HL-60 (cell line): ENCODE data around the gene UNC5C.

ENCODE experiments used
- DNase-seq, 2 experiments: peaks; one replicate each; pipeline ENCODE4 v3.0.0-alpha.2; 2010 to 2020; ENCODE audit warnings: low read depth in 1 of 2, low spot score in 1 of 2
- H3K27ac ChIP-seq: fragments of 250-450 bp; sonication (Bioruptor Pico); replicated peaks from 2 replicates; pipeline ENCODE4 v1.5.1; 2020; ENCODE audit warnings: mild to moderate bottlenecking, moderate library complexity
- H3K27me3 ChIP-seq: fragments of 250-450 bp; sonication (Bioruptor Pico); 2 replicates; pipeline ENCODE4 v1.5.1; 2021; ENCODE audit warnings: mild to moderate bottlenecking, moderate library complexity; ENCODE audit not compliant: insufficient read depth, poor library complexity, severe bottlenecking
- H3K4me3 ChIP-seq: replicated peaks from 2 replicates; pipeline ENCODE4 v1.5.1; 2011; ENCODE audit warnings: mild to moderate bottlenecking, control low read depth, low read length; ENCODE audit not compliant: insufficient read depth
- GABPA ChIP-seq: IDR thresholded peaks from 2 replicates; pipeline ENCODE4 v1.6.1; 2012; ENCODE audit warnings: low read depth
- POLR2AphosphoS5 ChIP-seq: IDR thresholded peaks from 2 replicates; pipeline ENCODE4 v1.6.1; 2012; ENCODE audit warnings: low read depth
- SPI1 ChIP-seq: IDR thresholded peaks from 2 replicates; pipeline ENCODE4 v1.6.1; 2012; ENCODE audit warnings: low read depth, mild to moderate bottlenecking, borderline replicate concordance
- TF ChIP-seq, protein P1 (sequence below): IDR thresholded peaks from one replicate; pipeline ENCODE4 v1.5.1; 2011; ENCODE audit warnings: low read length, control low read depth, inconsistent platforms; ENCODE audit not compliant: insufficient read depth
- TF ChIP-seq, protein P2 (sequence below): IDR thresholded peaks from 2 replicates; pipeline ENCODE4 v1.6.1; 2012; ENCODE audit warnings: low read depth; ENCODE audit not compliant: insufficient replicate concordance

UNC5C gene

DNA sequence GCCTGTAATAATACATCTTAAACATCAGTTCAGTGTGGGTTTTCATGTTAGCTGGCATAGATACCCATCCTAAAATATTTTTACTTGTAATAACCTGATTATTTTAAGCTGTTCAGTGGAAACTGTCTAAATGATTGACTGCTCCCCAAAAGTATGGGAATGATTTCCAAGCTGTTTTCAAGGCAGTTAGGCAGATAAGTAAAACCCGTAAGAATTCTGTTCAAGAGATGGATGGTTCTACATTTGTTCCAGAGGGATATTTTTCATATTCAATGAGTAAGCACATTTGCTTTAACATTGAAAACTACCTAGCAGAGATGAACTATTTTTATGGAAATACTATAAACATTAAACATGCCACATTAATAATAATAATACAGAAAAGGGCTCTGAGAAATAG, 161.1 kb downstream of the UNC5C start:
- no peaks in the 10 kb centered on the region for H3K27me3 ChIP-seq
- no peak overlapping the region for H3K4me3 ChIP-seq
- H3K27ac ChIP-seq, result no peak overlapping the region
- TF ChIP-seq, protein P1, sequence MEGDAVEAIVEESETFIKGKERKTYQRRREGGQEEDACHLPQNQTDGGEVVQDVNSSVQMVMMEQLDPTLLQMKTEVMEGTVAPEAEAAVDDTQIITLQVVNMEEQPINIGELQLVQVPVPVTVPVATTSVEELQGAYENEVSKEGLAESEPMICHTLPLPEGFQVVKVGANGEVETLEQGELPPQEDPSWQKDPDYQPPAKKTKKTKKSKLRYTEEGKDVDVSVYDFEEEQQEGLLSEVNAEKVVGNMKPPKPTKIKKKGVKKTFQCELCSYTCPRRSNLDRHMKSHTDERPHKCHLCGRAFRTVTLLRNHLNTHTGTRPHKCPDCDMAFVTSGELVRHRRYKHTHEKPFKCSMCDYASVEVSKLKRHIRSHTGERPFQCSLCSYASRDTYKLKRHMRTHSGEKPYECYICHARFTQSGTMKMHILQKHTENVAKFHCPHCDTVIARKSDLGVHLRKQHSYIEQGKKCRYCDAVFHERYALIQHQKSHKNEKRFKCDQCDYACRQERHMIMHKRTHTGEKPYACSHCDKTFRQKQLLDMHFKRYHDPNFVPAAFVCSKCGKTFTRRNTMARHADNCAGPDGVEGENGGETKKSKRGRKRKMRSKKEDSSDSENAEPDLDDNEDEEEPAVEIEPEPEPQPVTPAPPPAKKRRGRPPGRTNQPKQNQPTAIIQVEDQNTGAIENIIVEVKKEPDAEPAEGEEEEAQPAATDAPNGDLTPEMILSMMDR, result no peak
- TF ChIP-seq POLR2AphosphoS5 (no peak), GABPA (no peak), SPI1 (no peak)
- TF ChIP-seq, protein P2, sequence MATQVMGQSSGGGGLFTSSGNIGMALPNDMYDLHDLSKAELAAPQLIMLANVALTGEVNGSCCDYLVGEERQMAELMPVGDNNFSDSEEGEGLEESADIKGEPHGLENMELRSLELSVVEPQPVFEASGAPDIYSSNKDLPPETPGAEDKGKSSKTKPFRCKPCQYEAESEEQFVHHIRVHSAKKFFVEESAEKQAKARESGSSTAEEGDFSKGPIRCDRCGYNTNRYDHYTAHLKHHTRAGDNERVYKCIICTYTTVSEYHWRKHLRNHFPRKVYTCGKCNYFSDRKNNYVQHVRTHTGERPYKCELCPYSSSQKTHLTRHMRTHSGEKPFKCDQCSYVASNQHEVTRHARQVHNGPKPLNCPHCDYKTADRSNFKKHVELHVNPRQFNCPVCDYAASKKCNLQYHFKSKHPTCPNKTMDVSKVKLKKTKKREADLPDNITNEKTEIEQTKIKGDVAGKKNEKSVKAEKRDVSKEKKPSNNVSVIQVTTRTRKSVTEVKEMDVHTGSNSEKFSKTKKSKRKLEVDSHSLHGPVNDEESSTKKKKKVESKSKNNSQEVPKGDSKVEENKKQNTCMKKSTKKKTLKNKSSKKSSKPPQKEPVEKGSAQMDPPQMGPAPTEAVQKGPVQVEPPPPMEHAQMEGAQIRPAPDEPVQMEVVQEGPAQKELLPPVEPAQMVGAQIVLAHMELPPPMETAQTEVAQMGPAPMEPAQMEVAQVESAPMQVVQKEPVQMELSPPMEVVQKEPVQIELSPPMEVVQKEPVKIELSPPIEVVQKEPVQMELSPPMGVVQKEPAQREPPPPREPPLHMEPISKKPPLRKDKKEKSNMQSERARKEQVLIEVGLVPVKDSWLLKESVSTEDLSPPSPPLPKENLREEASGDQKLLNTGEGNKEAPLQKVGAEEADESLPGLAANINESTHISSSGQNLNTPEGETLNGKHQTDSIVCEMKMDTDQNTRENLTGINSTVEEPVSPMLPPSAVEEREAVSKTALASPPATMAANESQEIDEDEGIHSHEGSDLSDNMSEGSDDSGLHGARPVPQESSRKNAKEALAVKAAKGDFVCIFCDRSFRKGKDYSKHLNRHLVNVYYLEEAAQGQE, result no peak
- no peak for DNase-seq

DNA sequence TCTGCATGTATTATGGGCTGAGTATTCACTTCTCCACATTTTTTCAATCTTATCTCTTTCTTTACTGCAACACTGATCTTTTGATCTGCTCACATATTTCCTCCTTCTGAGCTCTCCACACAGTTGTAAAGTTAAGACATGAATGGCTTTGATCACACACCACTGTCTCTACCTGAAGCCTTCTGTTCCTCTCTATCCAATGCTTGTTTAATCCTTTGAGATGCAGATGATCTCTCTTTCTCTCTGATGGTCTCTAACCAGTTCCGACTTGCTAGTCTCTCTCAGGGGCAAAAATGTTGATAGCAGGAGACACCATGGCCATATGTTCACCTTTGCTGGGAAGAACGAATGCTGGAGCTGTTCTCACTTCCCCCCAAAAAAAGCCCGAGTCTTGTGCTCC, 162.4 kb downstream of the UNC5C start:
- DNase-seq, result no peak
- Histone ChIP-seq H3K4me3 (no peak overlapping the region), H3K27ac (no peak overlapping the region), H3K27me3 (no peaks in the 10 kb centered on the region)
- TF ChIP-seq, protein P2, result no peak
- TF ChIP-seq POLR2AphosphoS5, result no peak
- no peak for TF ChIP-seq SPI1
- no peak for TF ChIP-seq GABPA
- TF ChIP-seq, protein P1, result no peak

DNA sequence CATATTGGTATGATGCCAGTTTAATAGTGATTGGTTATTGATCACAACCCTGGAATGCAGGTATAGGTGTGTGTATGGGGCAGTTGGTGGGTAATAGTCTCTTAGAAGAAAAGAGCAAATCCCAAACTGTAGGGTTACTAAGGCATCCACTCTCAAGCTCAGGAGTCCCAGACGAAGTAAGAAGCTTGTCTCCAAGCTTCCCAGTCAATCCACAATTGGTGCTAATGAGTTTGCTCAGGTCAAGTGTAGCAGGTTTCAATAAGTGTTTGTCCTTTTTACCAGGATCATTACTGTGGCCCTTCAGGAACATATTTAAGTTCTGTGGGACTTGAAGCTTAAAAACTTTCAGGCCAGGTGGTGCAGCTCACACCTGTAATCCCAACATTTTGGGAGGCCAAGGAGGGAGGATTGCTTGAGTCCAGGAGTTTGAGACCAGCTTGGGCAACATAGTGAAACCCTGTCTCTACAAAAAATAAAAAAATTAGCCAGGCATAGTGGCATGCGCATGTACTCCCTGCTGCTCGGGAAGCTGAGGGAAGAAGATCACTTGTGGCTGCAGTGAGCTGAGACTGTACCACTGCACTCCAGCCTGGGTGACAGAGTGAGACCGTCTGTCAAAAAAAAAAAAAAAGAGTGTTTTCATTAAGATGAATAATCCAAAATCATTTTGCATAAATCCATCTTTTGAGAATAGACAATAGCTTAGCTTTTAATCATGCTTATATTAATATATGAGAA, 166.8 kb downstream of the UNC5C start:
- no peak overlapping the region for H3K4me3 ChIP-seq
- DNase-seq, result no peak
- TF ChIP-seq POLR2AphosphoS5 (no peak), GABPA (no peak), SPI1 (no peak)
- TF ChIP-seq, protein P1, result no peak
- TF ChIP-seq, protein P2, result no peak
- H3K27me3 ChIP-seq, result no peaks in the 10 kb centered on the region
- H3K27ac ChIP-seq, result no peak overlapping the region
